IPS DF 4.7 (cell line): ENCODE data around the gene BDH1.
"Not testable (repeated sequence)": the region's sequence is repeated elsewhere in the genome, so short reads cannot be mapped to it uniquely, and the experiment has no call there.

Experiments used
- DNase-seq: peaks from one replicate; pipeline ENCODE4 v3.0.0-alpha.2; 2013; ENCODE audit warnings: low spot score; ENCODE audit errors: extremely low read depth

BDH1 gene

GRCh38 chr3:197487911-197488391, 67.8 kb downstream of the BDH1 start:
- DNase-seq, result no peak

- DNase-seq, result no peak
Measured at GRCh38 chr3:197486861-197487260, 68.9 kb downstream of the BDH1 start.

- DNase-seq, result no peak
Measured at GRCh38 chr3:197485143-197485542, 70.6 kb downstream of the BDH1 start.

GRCh38 chr3:197484204-197484901, 71.4 kb downstream of the BDH1 start:
- DNase-seq, result no peak

- no peak for DNase-seq
Measured at GRCh38 chr3:197482001-197482400, 73.8 kb downstream of the BDH1 start.

- DNase-seq, result no peak
Measured at GRCh38 chr3:197480320-197480719, 75.4 kb downstream of the BDH1 start.

GRCh38 chr3:197478746-197479668, 76.8 kb downstream of the BDH1 start:
- DNase-seq, result no peak

GRCh38 chr3:197477816-197478215, 78.0 kb downstream of the BDH1 start:
- DNase-seq, result not testable (repeated sequence)

GRCh38 chr3:197475997-197476525, 79.7 kb downstream of the BDH1 start:
- no peak for DNase-seq

- DNase-seq, result no peak
Measured at GRCh38 chr3:197475514-197475913, 80.3 kb downstream of the BDH1 start.

- DNase-seq, result no peak
Measured at GRCh38 chr3:197472151-197472550, 83.6 kb downstream of the BDH1 start.

- no peak for DNase-seq
Measured at GRCh38 chr3:197471221-197472010, 84.4 kb downstream of the BDH1 start.

GRCh38 chr3:197468866-197469382, 86.8 kb downstream of the BDH1 start:
- no peak for DNase-seq

GRCh38 chr3:197468167-197468566, 87.6 kb downstream of the BDH1 start:
- no peak for DNase-seq

GRCh38 chr3:197466586-197467399, 89.0 kb downstream of the BDH1 start:
- DNase-seq, result no peak

- no peak for DNase-seq
Measured at GRCh38 chr3:197465996-197466549, 89.7 kb downstream of the BDH1 start.

GRCh38 chr3:197465197-197465995, 90.4 kb downstream of the BDH1 start:
- DNase-seq, result no peak

- DNase-seq, result no peak
Measured at GRCh38 chr3:197464794-197465193, 91.0 kb downstream of the BDH1 start.

GRCh38 chr3:197463279-197463678, 92.5 kb downstream of the BDH1 start:
- no peak for DNase-seq
